HepG2 (cell line): ENCODE data around the gene BCL6.

Experiments
- CTCF ChIP-seq: sonication (generic); formaldehyde crosslinking; IDR thresholded peaks from 2 replicates; pipeline ENCODE4 v1.5.0; 2020; ENCODE audit warnings: mild to moderate bottlenecking, missing genetic modification reagents, moderate library complexity
- FOXM1 ChIP-seq: sonication (generic); formaldehyde crosslinking; IDR thresholded peaks from 2 replicates; pipeline ENCODE4 v1.5.0; 2020; ENCODE audit warnings: missing genetic modification reagents
- KDM1A ChIP-seq: IDR thresholded peaks from 2 replicates; pipeline ENCODE4 v1.6.1; 2016; ENCODE audit warnings: missing compliant biosample characterization
- PRDM15 ChIP-seq: sonication (generic); formaldehyde crosslinking; IDR thresholded peaks from 2 replicates; pipeline ENCODE4 v1.4.0; 2020; ENCODE audit warnings: missing genetic modification reagents
- TCF12 ChIP-seq, 2 experiments: fragments of 450-650 bp in 1 of 2; sonication (generic) in 1 of 2; formaldehyde crosslinking in 1 of 2; IDR thresholded peaks; 2 replicates each; pipeline versions ENCODE4 v1.6.1 to v1.8.0; 2017 to 2022; ENCODE audit warnings: antibody characterized with exemption in 1 of 2, mild to moderate bottlenecking in 1 of 2, missing genetic modification reagents in 1 of 2, moderate library complexity in 1 of 2

GRCh38 chr3:187750513-187751123, 5.3 kb upstream of the BCL6 start:
- TF ChIP-seq PRDM15 (CRISPR knock-in tag) (peak; percentile 20; the same call in 1 of the 2 replicates), FOXM1 (CRISPR knock-in tag) (no peak), CTCF (CRISPR knock-in tag) (no peak), KDM1A (CRISPR knock-in tag) (no peak; the same call in 1 of the 2 replicates), TCF12 (IDR thresholded peaks at IDR 0.05) (no peak), TCF12 (CRISPR knock-in tag; IDR thresholded peaks at IDR 0.05) (0 out of 2 replicates have a peak, but pooled peaks have one; percentile 33)
